ENCODE data around the gene PCGF1. TPM values are rescaled to one million over a fixed set of nuclear protein-coding genes. Genes with fewer than 3 reads are reported as not detected.

PCGF1 gene
- total and polyA plus RNA-seq, 9 of the 15 experiments (the other 6 are each of a cell fraction or from before 2014, with no cell fraction given), result 20.3 to 45.7 (median 29.3) TPM

GRCh38 chr2:74530239-74531187 is 23.0 kb upstream of the PCGF1 start (continued):
- TF ChIP-seq CUX1 (CRISPR knock-in tag; IDR thresholded peaks at IDR 0.05), result no peak
- no peak for TF ChIP-seq ZNF253 (CRISPR knock-in tag; conservative IDR thresholded peaks at IDR 0.05)
- TF ChIP-seq DIDO1 (tag; IDR thresholded peaks at IDR 0.05; ENCODE audit: low read depth), result no peak
- TF ChIP-seq KLF13 (tag; IDR thresholded peaks at IDR 0.05; ENCODE audit: borderline replicate concordance, low read depth), result no peak
- no peak; the same call in 1 of the 2 replicates for TF ChIP-seq RUNX1 (IDR thresholded peaks at IDR 0.05; ENCODE audit: low read depth)
- no peak for TF ChIP-seq CHD2 (IDR thresholded peaks at IDR 0.05; ENCODE audit: low read depth, low read length)
- peak; percentile 22; the same call in 1 of the 2 replicates for TF ChIP-seq JUN (IDR thresholded peaks at IDR 0.05; ENCODE audit: borderline replicate concordance, low read depth, low read length)
- TF ChIP-seq JUN (CRISPR knock-in tag; IDR thresholded peaks at IDR 0.05; ENCODE audit: borderline replicate concordance), result no peak
- TF ChIP-seq ZNF699 (CRISPR knock-in tag; IDR thresholded peaks at IDR 0.05; ENCODE audit: insufficient replicate concordance), result no peak
- no peak for TF ChIP-seq ZNF668 (CRISPR knock-in tag; IDR thresholded peaks at IDR 0.05)
- no peak for TF ChIP-seq TCF7L2 (IDR thresholded peaks at IDR 0.05; ENCODE audit: low read depth, low read length)
- TF ChIP-seq GTF2A2 (tag; IDR thresholded peaks at IDR 0.05), result no peak
- no peak for TF ChIP-seq FIP1L1 (IDR thresholded peaks at IDR 0.05; ENCODE audit: low read depth, low read length, poor library complexity, severe bottlenecking)
- TF ChIP-seq SUPT5H (IDR thresholded peaks at IDR 0.05), result peak; percentile 80
- peak; percentile 73 for TF ChIP-seq SMAD4 (CRISPR knock-in tag; conservative IDR thresholded peaks at IDR 0.05)
- no peak for TF ChIP-seq ZNF76 (CRISPR knock-in tag; IDR thresholded peaks at IDR 0.05; ENCODE audit: borderline replicate concordance)
- no peak for TF ChIP-seq NCOA2 (IDR thresholded peaks at IDR 0.05; ENCODE audit: partially characterized antibody in 2 of 2)
- TF ChIP-seq TCF7 (IDR thresholded peaks at IDR 0.05; ENCODE audit: borderline replicate concordance), result no peak
- TF ChIP-seq ZBTB26 (CRISPR knock-in tag; IDR thresholded peaks at IDR 0.05), result no peak
- 0 out of 2 replicates have a peak, but pooled peaks have one; percentile 29 for TF ChIP-seq ZBTB2 (IDR thresholded peaks at IDR 0.05)

Measured in K562 (cell line).